Endothelial cell of umbilical vein (primary cell): ENCODE measurements around the gene PSME3IP1. TPM values are rescaled to one million over a fixed set of nuclear protein-coding genes. Genes with fewer than 3 reads are reported as not detected.

Experiments
- BruUV-seq: library from RNA; stranded (reverse); fragments of 400-500 nt; replicated peaks from 2 replicates; lab custom pipeline; 2021; lab: Mats Ljungman, UMichigan
- CTCF ChIA-PET: fragments of 300-600, 350-600 bp; sonication (Branson Sonifier 250); formaldehyde crosslinking; loops from one replicate; lab custom pipeline; 2021; ENCODE audit warnings: antibody characterized with exemption, inconsistent platforms; lab: Charles Lee
- POLR2A ChIA-PET: fragments of 300-600, 350-600 bp; sonication (Branson Sonifier 250); formaldehyde crosslinking; loops from one replicate; lab custom pipeline; 2021; ENCODE audit warnings: antibody characterized with exemption, inconsistent platforms; lab: Charles Lee
- DNase-seq: peaks from one replicate; pipeline ENCODE4 v3.0.0-alpha.2; 2011; ENCODE audit warnings: low read depth, low spot score
- FAIRE-seq: peaks from 2 replicates; lab custom pipeline; 2011; peaks lifted over from hg19 to GRCh38; lab: Jason Lieb, UNC
- H2AFZ ChIP-seq: 2 replicates; pipeline ENCODE4 v1.6.0; 2012; ENCODE audit warnings: low read depth, low read length, control low read depth, inconsistent platforms
- H3K27ac ChIP-seq: 2 replicates; pipeline ENCODE4 v1.5.1; 2011; ENCODE audit warnings: low read depth, mild to moderate bottlenecking, control low read depth, low read length, moderate library complexity; ENCODE audit not compliant: insufficient read depth
- H3K27me3 ChIP-seq, 2 experiments: 2 replicates each; pipeline versions ENCODE4 v1.6.0 to v1.6.1; 2011; ENCODE audit warnings: low read length in 2 of 2, mixed read lengths in 1 of 2; ENCODE audit not compliant: control insufficient read depth in 2 of 2, insufficient read depth in 2 of 2
- H3K36me3 ChIP-seq, 2 experiments: 2 replicates in 1 of 2; 3 replicates in 1 of 2; pipeline ENCODE4 v1.5.1; 2011; ENCODE audit warnings: low read length in 2 of 2, mild to moderate bottlenecking in 1 of 2, moderate library complexity in 1 of 2; ENCODE audit not compliant: control insufficient read depth in 2 of 2, insufficient read depth in 2 of 2; ENCODE audit errors: extremely low read depth in 1 of 2
- H3K4me1 ChIP-seq: 3 replicates; pipeline ENCODE4 v1.5.1; 2011; ENCODE audit warnings: mild to moderate bottlenecking, low read length; ENCODE audit not compliant: control insufficient read depth, insufficient read depth; ENCODE audit errors: extremely low read depth
- H3K4me2 ChIP-seq: 2 replicates; pipeline ENCODE4 v1.6.1; 2011; ENCODE audit warnings: low read length, control low read depth, mixed read lengths; ENCODE audit not compliant: insufficient read depth
- H3K4me3 ChIP-seq, 3 experiments: fragments of 200-600 bp in 1 of 3; sonication (generic), shearing (Covaris generic) in 1 of 3; replicated peaks in 1 of 3; 2 replicates each; pipeline ENCODE4 v1.5.1; 2011 to 2016; ENCODE audit warnings: control low read depth in 3 of 3, low read length in 3 of 3, mild to moderate bottlenecking in 2 of 3, inconsistent platforms in 1 of 3, low read depth in 1 of 3, moderate library complexity in 1 of 3; ENCODE audit not compliant: insufficient read depth in 1 of 3
- H3K79me2 ChIP-seq: 2 replicates; pipeline ENCODE4 v1.6.0; 2012; ENCODE audit warnings: low read length, inconsistent platforms; ENCODE audit not compliant: control insufficient read depth, insufficient read depth
- H3K9ac ChIP-seq: replicated peaks from 2 replicates; pipeline ENCODE3; 2011; ENCODE audit warnings: low read length, control low read depth; ENCODE audit not compliant: insufficient read depth; ENCODE audit errors: extremely low read depth
- H3K9me1 ChIP-seq: replicated peaks from 3 replicates; pipeline ENCODE4 v1.6.0; 2011; ENCODE audit warnings: mild to moderate bottlenecking, low read length; ENCODE audit not compliant: control insufficient read depth, insufficient read depth; ENCODE audit errors: extremely low read depth
- H3K9me3 ChIP-seq: replicated peaks from 2 replicates; pipeline ENCODE4 v1.5.1; 2012; ENCODE audit warnings: low read length, inconsistent platforms; ENCODE audit not compliant: control insufficient read depth, insufficient read depth
- H4K20me1 ChIP-seq: replicated peaks from 2 replicates; pipeline ENCODE3; 2011; ENCODE audit warnings: mild to moderate bottlenecking, low read length; ENCODE audit not compliant: control insufficient read depth, insufficient read depth; ENCODE audit errors: extremely low read depth
- CTCF ChIP-seq, 2 donors: IDR thresholded peaks; 1 replicate in 1 of 2; 2 replicates in 1 of 2; pipeline ENCODE4 v1.5.1; 2011; ENCODE audit warnings: low read length in 2 of 2, mild to moderate bottlenecking in 2 of 2, moderate library complexity in 2 of 2, control low read depth in 1 of 2, inconsistent platforms in 1 of 2, low read depth in 1 of 2; ENCODE audit not compliant: insufficient read depth in 1 of 2; ENCODE audit errors: extremely low read depth in 1 of 2
- EZH2 ChIP-seq: IDR thresholded peaks from 2 replicates; pipeline ENCODE4 v1.6.1; 2012; ENCODE audit warnings: borderline replicate concordance, low read depth, mild to moderate bottlenecking, moderate library complexity, low read length, inconsistent platforms; ENCODE audit not compliant: severe bottlenecking
- FOS ChIP-seq: IDR thresholded peaks from 2 replicates; pipeline ENCODE4 v1.6.1; 2011; ENCODE audit warnings: mild to moderate bottlenecking, low read length, moderate library complexity, borderline replicate concordance; ENCODE audit not compliant: insufficient read depth
- GATA2 ChIP-seq: IDR thresholded peaks from 2 replicates; pipeline ENCODE4 v1.7.0; 2011; ENCODE audit warnings: low read depth, mild to moderate bottlenecking, moderate library complexity, mixed read lengths, low read length; ENCODE audit not compliant: insufficient read length, insufficient read depth
- JUN ChIP-seq: IDR thresholded peaks from 2 replicates; pipeline ENCODE4 v1.6.1; 2011; ENCODE audit warnings: borderline replicate concordance, low read depth; ENCODE audit not compliant: insufficient read length, insufficient read depth
- MAX ChIP-seq: IDR thresholded peaks from 2 replicates; pipeline ENCODE4 v1.6.1; 2011; ENCODE audit not compliant: insufficient read depth, insufficient read length
- MYC ChIP-seq: IDR thresholded peaks from one replicate; pipeline ENCODE4 v1.6.1; 2011; ENCODE audit warnings: mild to moderate bottlenecking, low read depth, low read length
- POLR2A ChIP-seq: IDR thresholded peaks from 2 replicates; pipeline ENCODE4 v1.6.1; 2012; ENCODE audit warnings: low read depth, mild to moderate bottlenecking, control low read depth, low read length
- POLR2AphosphoS5 ChIP-seq: IDR thresholded peaks from 2 replicates; pipeline ENCODE4 v1.6.1; 2012; ENCODE audit warnings: low read depth, mild to moderate bottlenecking, control low read depth, low read length, moderate library complexity; ENCODE audit not compliant: insufficient read depth
- dilution Hi-C: fragments of 300-500 bp; cut with MboI; formaldehyde crosslinking; loops from one replicate; pipeline ENCODE4 v1.15.0; 2019; ENCODE audit warnings: low sequenced_read_pairs; ENCODE audit not compliant: extremely low pct_ligation_motif_present
- intact Hi-C: fragments of 100-400 bp; cut with micrococcal nuclease; formaldehyde crosslinking; loops from one replicate; pipeline ENCODE4 v1.10.0; 2022
- polyA plus RNA-seq, 4 experiments: library from polyadenylated mRNA; depleted of rRNA in 3 of 4; stranded (reverse) in 3 of 4; unstranded in 1 of 4; fragments of >200 nt; gene quantifications; 2 replicates each; pipeline versions ENCODE4 v1.2.1 to v1.2.3, GENCODE V29; 2011 to 2012; ENCODE audit warnings: missing spikeins in 1 of 4
- total RNA-seq: library from RNA; stranded (reverse); gene quantifications from 2 replicates; pipeline ENCODE4 v1.2.3, GENCODE V29; 2021

The PSME3IP1 gene
- total and polyA plus RNA-seq, 2 donors (not counting 3 experiments of a cell fraction or from before 2014, with no cell fraction given): 86.2 to 91.8 TPM

- DNase-seq (no peak), FAIRE-seq (no peak)
- peaks cover 34 to 38% of the 10 kb centered on the region in 2 experiments for H3K36me3 ChIP-seq
- no peak overlapping the region for H3K4me3 ChIP-seq
- no peaks in the 10 kb centered on the region for H3K9me3 ChIP-seq
- BruUV-seq: no TSS peak
- H3K4me1 ChIP-seq: no peaks in the 10 kb centered on the region
- H3K27me3 ChIP-seq: no peaks in the 10 kb centered on the region
- no peaks in the 10 kb centered on the region for H3K9me1 ChIP-seq
- no peak overlapping the region for H2AFZ ChIP-seq
- dilution Hi-C loops (no loop called here), intact Hi-C loops (no loop called here)
- ChIA-PET CTCF (interaction anchor here (1.5 kb wide), 1 partner anchor 10 kb away, joined by 3 read pairs; no protein-coding TSS in a partner anchor), POLR2A (no interaction called here)
- no peak for TF ChIP-seq GATA2
- H3K9ac ChIP-seq: no peak overlapping the region
- H3K79me2 ChIP-seq: no peaks in the 10 kb centered on the region
- no peaks in the 10 kb centered on the region for H4K20me1 ChIP-seq
- H3K27ac ChIP-seq: no peak overlapping the region
- H3K4me2 ChIP-seq: no peak overlapping the region
Measured at GRCh38 chr16:57225978-57226377, 40.1 kb upstream of the PSME3IP1 start.

- H3K4me3 ChIP-seq: no peak overlapping the region
- DNase-seq (no peak), FAIRE-seq (no peak)
- H3K4me2 ChIP-seq: no peak overlapping the region
- H3K27me3 ChIP-seq: no peaks in the 10 kb centered on the region
- peaks cover 35 to 37% of the 10 kb centered on the region in 2 experiments for H3K36me3 ChIP-seq
- no TSS peak for BruUV-seq
- H3K79me2 ChIP-seq: no peaks in the 10 kb centered on the region
- H3K27ac ChIP-seq: no peak overlapping the region
- H3K9me1 ChIP-seq: no peaks in the 10 kb centered on the region
- POLR2A ChIA-PET: no interaction called here
- H3K9me3 ChIP-seq: no peaks in the 10 kb centered on the region
- no peaks in the 10 kb centered on the region for H3K4me1 ChIP-seq
- H2AFZ ChIP-seq: no peak overlapping the region
- dilution Hi-C loops: no loop called here
- intact Hi-C loops: no loop called here
- TF ChIP-seq CTCF (IDR thresholded peaks at IDR 0.05; ENCODE audit: extremely low read depth in 1 of 2, insufficient read depth in 1 of 2, low read depth in 1 of 2, low read length in 2 of 2): no peak
- TF ChIP-seq MYC: no peak
- TF ChIP-seq EZH2: no peak
- no peak for TF ChIP-seq POLR2A
- TF ChIP-seq FOS: no peak
- TF ChIP-seq POLR2AphosphoS5: no peak
- TF ChIP-seq JUN: no peak
- no peak for TF ChIP-seq MAX
- TF ChIP-seq GATA2: no peak
- CTCF ChIA-PET: no interaction called here
- no peak overlapping the region for H3K9ac ChIP-seq
- H4K20me1 ChIP-seq: no peaks in the 10 kb centered on the region
Measured at GRCh38 chr16:57224651-57225335, 39.0 kb upstream of the PSME3IP1 start.
